ENCODE measurements around the gene HSD3B7.

Gene HSD3B7

DNA sequence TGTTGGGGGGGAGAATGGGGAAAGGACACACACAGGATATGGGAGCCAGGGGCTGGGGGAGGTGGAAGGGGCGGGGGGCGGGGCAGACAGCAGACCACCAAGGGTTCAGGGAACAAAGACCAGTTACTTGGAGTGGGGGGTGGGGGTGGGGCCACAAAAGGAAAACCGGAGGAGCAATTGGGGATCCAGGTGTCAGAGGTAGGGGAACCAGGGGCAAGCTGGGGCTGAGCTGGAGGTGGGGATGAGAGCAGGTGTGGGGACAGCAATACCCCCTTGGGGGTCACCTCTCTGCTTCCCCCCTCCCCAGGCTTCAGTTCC lies 37.5 kb upstream of the HSD3B7 start:
- H3K27ac ChIP-seq (replicated peaks) = no peak overlapping the region
- no peak overlapping the region for H3K4me3 ChIP-seq (replicated peaks; ENCODE audit: insufficient read depth, low read length)
- H3K27me3 ChIP-seq (ENCODE audit: insufficient read depth, poor library complexity, severe bottlenecking) = no peaks in the 10 kb centered on the region
- DNase-seq (ENCODE audit: low read depth in 1 of 2, low spot score in 1 of 2) = no peak
- no peak for TF ChIP-seq SPI1 (IDR thresholded peaks at IDR 0.05; ENCODE audit: borderline replicate concordance, low read depth)
- TF ChIP-seq, protein P1, sequence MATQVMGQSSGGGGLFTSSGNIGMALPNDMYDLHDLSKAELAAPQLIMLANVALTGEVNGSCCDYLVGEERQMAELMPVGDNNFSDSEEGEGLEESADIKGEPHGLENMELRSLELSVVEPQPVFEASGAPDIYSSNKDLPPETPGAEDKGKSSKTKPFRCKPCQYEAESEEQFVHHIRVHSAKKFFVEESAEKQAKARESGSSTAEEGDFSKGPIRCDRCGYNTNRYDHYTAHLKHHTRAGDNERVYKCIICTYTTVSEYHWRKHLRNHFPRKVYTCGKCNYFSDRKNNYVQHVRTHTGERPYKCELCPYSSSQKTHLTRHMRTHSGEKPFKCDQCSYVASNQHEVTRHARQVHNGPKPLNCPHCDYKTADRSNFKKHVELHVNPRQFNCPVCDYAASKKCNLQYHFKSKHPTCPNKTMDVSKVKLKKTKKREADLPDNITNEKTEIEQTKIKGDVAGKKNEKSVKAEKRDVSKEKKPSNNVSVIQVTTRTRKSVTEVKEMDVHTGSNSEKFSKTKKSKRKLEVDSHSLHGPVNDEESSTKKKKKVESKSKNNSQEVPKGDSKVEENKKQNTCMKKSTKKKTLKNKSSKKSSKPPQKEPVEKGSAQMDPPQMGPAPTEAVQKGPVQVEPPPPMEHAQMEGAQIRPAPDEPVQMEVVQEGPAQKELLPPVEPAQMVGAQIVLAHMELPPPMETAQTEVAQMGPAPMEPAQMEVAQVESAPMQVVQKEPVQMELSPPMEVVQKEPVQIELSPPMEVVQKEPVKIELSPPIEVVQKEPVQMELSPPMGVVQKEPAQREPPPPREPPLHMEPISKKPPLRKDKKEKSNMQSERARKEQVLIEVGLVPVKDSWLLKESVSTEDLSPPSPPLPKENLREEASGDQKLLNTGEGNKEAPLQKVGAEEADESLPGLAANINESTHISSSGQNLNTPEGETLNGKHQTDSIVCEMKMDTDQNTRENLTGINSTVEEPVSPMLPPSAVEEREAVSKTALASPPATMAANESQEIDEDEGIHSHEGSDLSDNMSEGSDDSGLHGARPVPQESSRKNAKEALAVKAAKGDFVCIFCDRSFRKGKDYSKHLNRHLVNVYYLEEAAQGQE (IDR thresholded peaks at IDR 0.05; ENCODE audit: insufficient replicate concordance, low read depth) = no peak
- TF ChIP-seq POLR2AphosphoS5 (IDR thresholded peaks at IDR 0.05; ENCODE audit: low read depth) = no peak
- TF ChIP-seq, protein P2, sequence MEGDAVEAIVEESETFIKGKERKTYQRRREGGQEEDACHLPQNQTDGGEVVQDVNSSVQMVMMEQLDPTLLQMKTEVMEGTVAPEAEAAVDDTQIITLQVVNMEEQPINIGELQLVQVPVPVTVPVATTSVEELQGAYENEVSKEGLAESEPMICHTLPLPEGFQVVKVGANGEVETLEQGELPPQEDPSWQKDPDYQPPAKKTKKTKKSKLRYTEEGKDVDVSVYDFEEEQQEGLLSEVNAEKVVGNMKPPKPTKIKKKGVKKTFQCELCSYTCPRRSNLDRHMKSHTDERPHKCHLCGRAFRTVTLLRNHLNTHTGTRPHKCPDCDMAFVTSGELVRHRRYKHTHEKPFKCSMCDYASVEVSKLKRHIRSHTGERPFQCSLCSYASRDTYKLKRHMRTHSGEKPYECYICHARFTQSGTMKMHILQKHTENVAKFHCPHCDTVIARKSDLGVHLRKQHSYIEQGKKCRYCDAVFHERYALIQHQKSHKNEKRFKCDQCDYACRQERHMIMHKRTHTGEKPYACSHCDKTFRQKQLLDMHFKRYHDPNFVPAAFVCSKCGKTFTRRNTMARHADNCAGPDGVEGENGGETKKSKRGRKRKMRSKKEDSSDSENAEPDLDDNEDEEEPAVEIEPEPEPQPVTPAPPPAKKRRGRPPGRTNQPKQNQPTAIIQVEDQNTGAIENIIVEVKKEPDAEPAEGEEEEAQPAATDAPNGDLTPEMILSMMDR (IDR thresholded peaks at IDR 0.05; ENCODE audit: insufficient read depth, low read length) = no peak
- no peak for TF ChIP-seq GABPA (IDR thresholded peaks at IDR 0.05; ENCODE audit: low read depth)

DNA sequence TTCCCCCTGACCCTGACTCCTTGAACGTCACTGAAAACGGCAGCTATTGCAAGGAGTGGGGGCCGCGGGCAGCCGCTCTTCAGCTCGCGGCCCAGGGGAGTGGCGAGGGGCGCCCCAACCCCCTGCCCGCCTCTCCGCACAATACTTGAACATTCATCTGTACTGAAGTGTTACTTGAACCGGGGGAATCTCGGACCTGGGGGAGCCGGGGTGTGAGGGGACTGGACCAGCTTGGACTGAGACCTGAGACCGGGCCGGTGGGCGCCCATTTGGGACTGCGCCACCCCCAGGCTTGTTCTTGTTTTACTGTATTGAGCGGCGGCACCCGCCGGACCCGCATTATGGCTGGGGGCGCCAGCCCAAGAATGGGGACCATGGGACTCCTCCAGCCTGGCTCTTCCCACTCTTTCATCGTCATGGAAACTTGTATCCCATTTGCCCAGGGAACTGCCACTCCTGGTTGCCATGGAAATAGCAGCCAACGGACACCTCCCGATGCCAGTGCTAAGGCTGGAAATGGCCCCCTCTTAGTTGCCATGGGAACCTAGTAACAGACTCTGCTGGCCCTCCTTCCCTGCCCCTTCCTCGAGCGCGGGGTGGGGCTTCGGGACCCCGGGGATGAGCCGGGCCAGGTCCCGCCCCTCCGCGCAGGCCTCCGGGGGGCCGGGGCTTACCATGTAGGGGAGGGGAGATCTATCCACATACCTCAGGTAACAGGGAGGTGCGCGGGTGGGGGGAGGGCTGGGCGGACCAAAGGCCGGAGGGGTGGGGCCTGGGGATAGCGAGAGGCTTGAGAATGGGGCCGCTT lies 36.9 kb upstream of the HSD3B7 start:
- Histone ChIP-seq H3K27me3 (ENCODE audit: insufficient read depth, poor library complexity, severe bottlenecking) (no peaks in the 10 kb centered on the region), H3K4me3 (replicated peaks; ENCODE audit: insufficient read depth, low read length) (peak overlapping the region; percentile 47), H3K27ac (replicated peaks) (peak overlapping the region; percentile 88)
- DNase-seq (ENCODE audit: low read depth in 1 of 2, low spot score in 1 of 2) = peak in 1 of 2 experiments; percentile 48
- no peak for TF ChIP-seq POLR2AphosphoS5 (IDR thresholded peaks at IDR 0.05; ENCODE audit: low read depth)
- TF ChIP-seq, protein P1 (IDR thresholded peaks at IDR 0.05; ENCODE audit: insufficient replicate concordance, low read depth) = no peak
- TF ChIP-seq, protein P2 (IDR thresholded peaks at IDR 0.05; ENCODE audit: insufficient read depth, low read length) = no peak
- TF ChIP-seq SPI1 (IDR thresholded peaks at IDR 0.05; ENCODE audit: borderline replicate concordance, low read depth) = no peak

DNA sequence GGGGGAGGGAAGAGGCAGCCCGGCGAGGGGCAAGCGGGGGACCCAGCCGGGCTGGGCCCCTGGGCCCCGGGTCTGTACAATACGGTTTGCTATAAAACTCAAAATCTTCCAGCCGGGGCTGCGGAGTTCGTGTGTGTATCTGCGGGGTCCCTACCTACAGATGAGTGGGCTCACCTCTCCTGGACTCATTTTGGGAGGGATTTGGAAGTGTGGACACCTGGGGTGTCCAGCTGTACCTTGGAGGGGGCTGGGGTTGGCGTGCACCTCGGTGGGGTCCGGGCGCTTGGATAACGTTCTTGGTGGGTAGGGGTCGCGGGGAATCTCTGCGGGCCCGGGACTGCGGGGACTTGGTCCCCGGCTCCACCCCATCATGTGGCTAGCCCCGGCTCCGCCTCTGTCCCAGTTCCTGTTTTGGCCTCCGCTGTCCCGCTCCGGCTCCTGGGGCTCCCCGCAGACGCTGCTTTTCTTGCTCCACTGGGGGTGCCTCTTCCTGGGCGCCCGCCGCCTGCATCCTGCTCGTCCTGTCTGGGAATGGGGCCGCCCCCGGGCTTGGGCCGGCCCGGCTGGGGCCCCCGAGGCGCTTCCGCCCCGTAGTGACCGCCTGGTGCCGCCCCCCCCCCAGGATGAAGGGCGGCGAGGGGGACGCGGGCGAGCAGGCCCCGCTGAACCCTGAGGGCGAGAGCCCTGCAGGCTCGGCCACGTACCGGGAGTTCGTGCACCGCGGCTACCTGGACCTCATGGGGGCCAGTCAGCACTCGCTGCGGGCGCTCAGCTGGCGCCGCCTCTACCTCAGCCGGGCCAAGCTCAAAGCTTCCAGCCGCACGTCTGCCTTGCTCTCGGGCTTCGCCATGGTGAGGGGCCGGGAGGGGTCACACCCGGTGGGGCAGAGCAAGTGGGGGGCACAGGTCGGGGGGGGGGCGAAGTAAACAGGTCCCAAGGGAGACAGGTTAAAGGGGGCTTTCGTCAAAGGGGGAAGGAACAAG lies 36.0 kb upstream of the HSD3B7 start, which contains the start of gene ORAI3:
Gene ORAI3 (plus strand): TSS at position 402 of the 983 bp plus-strand sequence. CDS start 222 bp downstream, at position 624.
- peak within 1 kb of the TSS; percentile 88 for H3K27ac ChIP-seq (replicated peaks)
- peak; percentile 80 to 90 for DNase-seq (ENCODE audit: low read depth in 1 of 2, low spot score in 1 of 2)

More for the DNA sequence above, 36.0 kb upstream of the HSD3B7 start, which contains the start of gene ORAI3:
- no peaks in the 10 kb centered on the region for H3K27me3 ChIP-seq (ENCODE audit: insufficient read depth, poor library complexity, severe bottlenecking)
- TF ChIP-seq, protein P1 (IDR thresholded peaks at IDR 0.05; ENCODE audit: insufficient replicate concordance, low read depth) = peak; percentile 59
- TF ChIP-seq SPI1 (IDR thresholded peaks at IDR 0.05; ENCODE audit: borderline replicate concordance, low read depth) (peak; percentile 97), GABPA (IDR thresholded peaks at IDR 0.05; ENCODE audit: low read depth) (peak; percentile 54), POLR2AphosphoS5 (IDR thresholded peaks at IDR 0.05; ENCODE audit: low read depth) (peak; percentile 72; the same call in 1 of the 2 replicates)
- TF ChIP-seq, protein P2 (IDR thresholded peaks at IDR 0.05; ENCODE audit: insufficient read depth, low read length) = no peak
- peak within 1 kb of the TSS; percentile 47 for H3K4me3 ChIP-seq (replicated peaks; ENCODE audit: insufficient read depth, low read length)

Measured in HL-60 (cell line).